GM12892 (cell line): ENCODE data around the gene PIP5KL1.

Source experiments
- POLR2A ChIP-seq: IDR thresholded peaks from 2 replicates; pipeline ENCODE4 v1.6.1; 2011; ENCODE audit warnings: low read depth, low read length, control low read depth
- POLR2AphosphoS5 ChIP-seq: IDR thresholded peaks from 2 replicates; pipeline ENCODE4 v1.6.1; 2011; ENCODE audit warnings: low read depth, low read length, control low read depth
- TAF1 ChIP-seq: IDR thresholded peaks from 2 replicates; pipeline ENCODE4 v1.6.1; 2011; ENCODE audit warnings: low read depth, mild to moderate bottlenecking, control low read depth, low read length, borderline replicate concordance

DNA sequence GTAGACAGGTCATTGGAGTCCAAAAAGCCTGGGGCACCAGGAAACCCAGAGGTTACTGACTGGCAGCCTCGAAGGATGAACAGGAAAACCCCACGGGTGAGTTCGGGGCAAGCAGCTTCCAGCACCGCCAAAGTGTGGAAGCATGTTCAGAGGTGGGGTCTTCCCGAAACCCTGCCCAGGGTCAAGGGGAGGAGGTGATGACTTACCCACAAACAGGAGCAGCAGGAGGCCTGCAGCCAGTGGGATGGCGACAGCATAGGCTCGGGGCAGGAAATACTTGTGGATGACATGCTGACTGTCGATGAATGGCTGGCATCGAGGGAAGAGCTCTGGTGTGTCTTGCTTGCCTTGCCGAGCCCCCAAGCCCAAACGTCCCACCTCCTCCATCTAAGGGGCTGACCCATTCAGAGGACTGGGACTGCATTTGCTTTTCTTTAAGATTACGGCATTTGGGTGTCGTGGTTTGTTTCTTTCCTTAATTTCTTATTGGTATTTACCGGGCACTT lies 5.8 kb upstream of the PIP5KL1 start:
- no peak for TF ChIP-seq POLR2A
- TF ChIP-seq POLR2AphosphoS5: no peak
- TF ChIP-seq TAF1: no peak
